NB4 (cell line): ENCODE measurements around the gene ARFGEF2.
"Not testable (repeated sequence)": the region's sequence is repeated elsewhere in the genome, so short reads cannot be mapped to it uniquely, and the experiment has no call there.

Experiments used
- DNase-seq: peaks from one replicate; pipeline ENCODE4 v3.0.0; 2010; ENCODE audit warnings: low read depth
- H3K4me3 ChIP-seq: one replicate; pipeline ENCODE4 v1.5.1; 2011; ENCODE audit warnings: mild to moderate bottlenecking, low read depth, low read length, moderate library complexity
- MYC ChIP-seq: IDR thresholded peaks from 2 replicates; pipeline ENCODE4 v1.6.1; 2011; ENCODE audit warnings: low read depth, low read length
- POLR2A ChIP-seq: IDR thresholded peaks from 2 replicates; pipeline ENCODE4 v1.6.1; 2011; ENCODE audit warnings: mild to moderate bottlenecking; ENCODE audit not compliant: insufficient read length; ENCODE audit errors: extremely low read depth
- TF ChIP-seq, protein P1 (sequence below): IDR thresholded peaks from one replicate; pipeline ENCODE4 v1.5.1; 2012; ENCODE audit warnings: low read depth, low read length
- TF ChIP-seq, protein P2 (sequence below): IDR thresholded peaks from 2 replicates; pipeline ENCODE4 v1.6.1; 2011; ENCODE audit warnings: low read depth, low read length

Gene ARFGEF2

DNA sequence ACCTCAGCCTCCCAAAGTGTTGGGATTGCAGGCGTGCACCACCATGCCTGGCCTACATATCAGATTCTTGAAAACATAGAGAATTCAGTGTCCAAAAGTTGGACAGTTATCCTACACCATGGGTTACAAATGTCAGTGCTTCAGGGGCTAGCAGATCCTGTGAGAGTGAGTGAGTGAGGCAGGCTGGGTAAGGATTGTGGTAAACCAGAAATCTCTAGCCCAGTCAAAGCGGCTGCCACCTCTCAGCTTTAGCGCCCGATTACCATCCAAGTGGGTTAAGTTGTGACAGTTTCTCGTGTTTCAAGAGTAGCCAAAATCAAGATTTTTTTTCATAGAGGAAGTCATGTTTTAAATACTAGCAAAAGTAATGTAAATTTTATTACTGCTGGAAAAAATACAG, 102.7 kb downstream of the ARFGEF2 start:
- no peak overlapping the region for H3K4me3 ChIP-seq
- TF ChIP-seq, protein P1, sequence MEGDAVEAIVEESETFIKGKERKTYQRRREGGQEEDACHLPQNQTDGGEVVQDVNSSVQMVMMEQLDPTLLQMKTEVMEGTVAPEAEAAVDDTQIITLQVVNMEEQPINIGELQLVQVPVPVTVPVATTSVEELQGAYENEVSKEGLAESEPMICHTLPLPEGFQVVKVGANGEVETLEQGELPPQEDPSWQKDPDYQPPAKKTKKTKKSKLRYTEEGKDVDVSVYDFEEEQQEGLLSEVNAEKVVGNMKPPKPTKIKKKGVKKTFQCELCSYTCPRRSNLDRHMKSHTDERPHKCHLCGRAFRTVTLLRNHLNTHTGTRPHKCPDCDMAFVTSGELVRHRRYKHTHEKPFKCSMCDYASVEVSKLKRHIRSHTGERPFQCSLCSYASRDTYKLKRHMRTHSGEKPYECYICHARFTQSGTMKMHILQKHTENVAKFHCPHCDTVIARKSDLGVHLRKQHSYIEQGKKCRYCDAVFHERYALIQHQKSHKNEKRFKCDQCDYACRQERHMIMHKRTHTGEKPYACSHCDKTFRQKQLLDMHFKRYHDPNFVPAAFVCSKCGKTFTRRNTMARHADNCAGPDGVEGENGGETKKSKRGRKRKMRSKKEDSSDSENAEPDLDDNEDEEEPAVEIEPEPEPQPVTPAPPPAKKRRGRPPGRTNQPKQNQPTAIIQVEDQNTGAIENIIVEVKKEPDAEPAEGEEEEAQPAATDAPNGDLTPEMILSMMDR: no peak
- TF ChIP-seq, protein P2, sequence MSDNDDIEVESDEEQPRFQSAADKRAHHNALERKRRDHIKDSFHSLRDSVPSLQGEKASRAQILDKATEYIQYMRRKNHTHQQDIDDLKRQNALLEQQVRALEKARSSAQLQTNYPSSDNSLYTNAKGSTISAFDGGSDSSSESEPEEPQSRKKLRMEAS: no peak
- TF ChIP-seq POLR2A (no peak), MYC (no peak)
- DNase-seq: no peak

DNA sequence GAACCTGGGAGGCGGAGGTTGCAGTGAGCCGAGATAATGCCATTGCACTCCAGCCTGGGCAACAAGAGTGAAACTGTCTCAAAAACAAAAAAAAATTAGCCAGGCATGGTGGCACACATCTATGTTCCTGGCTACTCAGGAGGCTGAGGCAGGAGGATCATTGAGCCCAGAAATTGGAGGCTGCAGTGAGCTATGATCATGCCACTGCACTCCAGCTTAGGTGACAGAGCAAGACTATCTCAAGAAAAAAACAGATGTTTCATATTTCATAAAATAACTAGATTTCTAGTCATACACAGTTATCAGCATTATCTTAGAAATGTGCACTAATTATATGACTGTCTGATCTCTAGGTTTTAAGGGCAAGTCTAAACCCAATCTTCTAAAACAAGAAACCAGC, 106.7 kb downstream of the ARFGEF2 start:
- not testable (repeated sequence) for DNase-seq, H3K4me3 ChIP-seq

DNA sequence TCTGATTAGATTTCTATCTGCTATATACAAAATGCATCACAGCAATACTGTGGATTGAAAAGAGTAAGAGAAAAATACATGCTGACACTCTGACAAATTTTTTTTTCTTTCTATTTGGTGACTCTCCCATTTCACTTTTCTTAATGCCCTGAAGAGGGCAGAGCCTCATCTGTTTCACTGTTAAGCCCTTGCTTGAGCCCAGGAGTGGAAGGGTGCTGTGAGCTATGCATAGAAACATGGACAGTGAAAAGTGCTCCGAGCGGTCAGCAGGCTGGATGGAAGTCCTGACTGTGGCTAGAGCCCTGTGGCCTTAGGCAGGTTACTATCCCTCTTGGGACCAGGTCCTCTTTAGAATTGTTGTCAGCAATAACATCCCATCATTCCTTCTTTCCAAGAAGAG, 107.2 kb downstream of the ARFGEF2 start:
- TF ChIP-seq, protein P1: peak; percentile 43
- TF ChIP-seq, protein P2: no peak
- DNase-seq: peak; percentile 55
- no peak overlapping the region for H3K4me3 ChIP-seq

DNA sequence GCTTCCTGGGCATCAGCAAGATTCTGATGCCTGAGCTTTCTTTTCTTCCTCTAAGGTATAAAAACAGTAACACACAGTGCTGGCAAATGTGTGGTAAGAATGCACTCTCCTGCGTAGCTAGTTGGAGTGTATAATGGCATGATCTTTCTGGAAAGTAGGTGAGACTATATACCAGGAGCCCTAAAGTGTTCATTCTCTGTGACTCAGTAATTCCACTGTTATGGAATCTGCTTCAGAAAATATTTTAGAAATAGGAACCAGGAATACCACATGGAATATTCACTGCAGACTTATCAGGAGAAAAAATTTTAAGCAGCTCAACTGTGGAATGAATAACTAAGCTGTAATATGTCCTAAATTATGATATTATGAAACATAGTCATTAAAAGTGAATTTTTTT, 107.7 kb downstream of the ARFGEF2 start:
- TF ChIP-seq, protein P2: no peak
- TF ChIP-seq, protein P1: no peak
- TF ChIP-seq MYC (no peak), POLR2A (no peak)
- H3K4me3 ChIP-seq: no peak overlapping the region
- no peak for DNase-seq

DNA sequence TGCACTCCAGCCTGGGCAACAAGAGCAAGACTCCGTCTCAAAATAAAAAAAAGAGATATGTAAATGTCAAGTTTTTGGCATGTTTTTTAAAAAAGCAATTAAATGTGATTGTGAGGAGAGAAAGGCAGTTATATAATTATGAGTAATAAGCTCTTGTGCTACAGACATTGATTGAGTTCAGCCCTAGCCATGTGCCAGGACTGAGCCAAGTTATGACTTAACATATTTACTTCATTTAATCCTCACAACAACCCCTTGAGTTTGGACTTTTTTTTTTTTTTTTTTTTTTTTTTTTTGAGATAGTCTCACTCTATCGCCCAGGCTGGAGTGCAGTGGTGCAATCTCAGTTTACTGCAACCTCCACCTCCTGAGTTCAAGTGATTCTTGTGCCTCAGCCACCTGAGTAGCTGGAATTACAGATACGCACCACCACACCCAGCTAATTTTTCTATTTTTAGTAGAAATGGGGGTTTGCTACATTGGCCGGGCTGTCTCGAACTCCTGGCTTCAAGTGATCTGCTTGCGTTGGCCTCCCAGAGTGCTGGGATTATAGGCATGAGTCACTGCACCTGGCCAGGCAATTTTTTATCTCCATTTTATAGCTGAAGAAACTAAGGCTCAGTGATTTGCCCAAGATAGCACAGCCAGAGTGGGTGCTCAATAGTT, 109.6 kb downstream of the ARFGEF2 start:
- no peak overlapping the region for H3K4me3 ChIP-seq
- TF ChIP-seq, protein P2: no peak
- TF ChIP-seq, protein P1: no peak
- TF ChIP-seq MYC (no peak), POLR2A (no peak)
- no peak for DNase-seq

DNA sequence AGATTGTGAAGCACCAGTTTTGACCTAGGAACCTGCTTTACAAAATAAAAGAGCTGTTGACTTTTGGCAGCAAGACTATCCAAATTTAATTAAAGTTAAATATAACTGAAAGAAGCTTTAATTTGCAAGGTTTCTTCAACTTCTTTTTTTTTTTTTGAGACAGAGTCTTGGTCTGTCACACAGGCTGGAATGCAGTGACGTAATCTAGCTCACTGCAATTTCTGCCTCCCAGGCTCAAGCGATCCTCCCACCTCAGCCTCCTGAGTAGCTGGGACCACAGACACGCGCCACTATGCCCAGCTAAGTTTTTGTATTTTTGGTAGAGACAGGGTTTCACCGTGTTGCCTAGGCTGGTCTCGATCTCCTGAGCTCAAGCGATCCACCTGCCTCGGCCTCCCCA, 110.9 kb downstream of the ARFGEF2 start:
- H3K4me3 ChIP-seq: no peak overlapping the region
- TF ChIP-seq, protein P1: no peak
- TF ChIP-seq, protein P2: no peak
- TF ChIP-seq MYC (no peak), POLR2A (no peak)
- DNase-seq: peak; percentile 32
